ENCODE measurements around the gene C1orf52. TPM values are rescaled to one million over a fixed set of nuclear protein-coding genes. Genes with fewer than 3 reads are reported as not detected.

The C1orf52 gene
- total RNA-seq, 1 donor from 2014 or later, result 53.7 TPM

GRCh38 chr1:85240174-85240601 lies 19.3 kb downstream of the C1orf52 start:
- no peaks in the 10 kb centered on the region for H3K36me3 Mint-ChIP-seq (ENCODE audit: unreplicated experiment)
- H3K27me3 Mint-ChIP-seq (ENCODE audit: unreplicated experiment), result peaks cover 1% of the 10 kb centered on the region
- no peaks in the 10 kb centered on the region for H3K9me3 Mint-ChIP-seq (ENCODE audit: unreplicated experiment)
- H3K4me3 Mint-ChIP-seq (ENCODE audit: unreplicated experiment), result no peak overlapping the region
- peaks cover 14% of the 10 kb centered on the region for H3K4me1 Mint-ChIP-seq (ENCODE audit: low read depth, unreplicated experiment)
- H3K27ac Mint-ChIP-seq (ENCODE audit: unreplicated experiment), result no peak overlapping the region
- DNase-seq, result no peak
- TF ChIP-seq CTCF (IDR thresholded peaks at IDR 0.05; ENCODE audit: partially characterized antibody, unreplicated experiment), result no peak

GRCh38 chr1:85237613-85238012 lies 21.8 kb downstream of the C1orf52 start:
- no peak for DNase-seq
- Mint-ChIP-seq H3K4me3 (ENCODE audit: unreplicated experiment) (no peak overlapping the region), H3K27me3 (ENCODE audit: unreplicated experiment) (peaks cover 1% of the 10 kb centered on the region), H3K4me1 (ENCODE audit: low read depth, unreplicated experiment) (peaks cover 4% of the 10 kb centered on the region), H3K27ac (ENCODE audit: unreplicated experiment) (no peak overlapping the region), H3K9me3 (ENCODE audit: unreplicated experiment) (no peaks in the 10 kb centered on the region), H3K36me3 (ENCODE audit: unreplicated experiment) (no peaks in the 10 kb centered on the region)
- no peak for TF ChIP-seq CTCF (IDR thresholded peaks at IDR 0.05; ENCODE audit: partially characterized antibody, unreplicated experiment)

GRCh38 chr1:85230305-85230977 lies 29.0 kb downstream of the C1orf52 start:
- Mint-ChIP-seq H3K4me3 (ENCODE audit: unreplicated experiment) (no peak overlapping the region), H3K4me1 (ENCODE audit: low read depth, unreplicated experiment) (no peaks in the 10 kb centered on the region), H3K27me3 (ENCODE audit: unreplicated experiment) (no peaks in the 10 kb centered on the region), H3K9me3 (ENCODE audit: unreplicated experiment) (no peaks in the 10 kb centered on the region), H3K36me3 (ENCODE audit: unreplicated experiment) (no peaks in the 10 kb centered on the region), H3K27ac (ENCODE audit: unreplicated experiment) (no peak overlapping the region)
- DNase-seq, result no peak
- no peak for TF ChIP-seq CTCF (IDR thresholded peaks at IDR 0.05; ENCODE audit: partially characterized antibody, unreplicated experiment)

GRCh38 chr1:85229574-85230097 lies 29.8 kb downstream of the C1orf52 start:
- H3K27ac Mint-ChIP-seq (ENCODE audit: unreplicated experiment), result no peak overlapping the region
- no peaks in the 10 kb centered on the region for H3K27me3 Mint-ChIP-seq (ENCODE audit: unreplicated experiment)
- no peak for DNase-seq
- no peaks in the 10 kb centered on the region for H3K36me3 Mint-ChIP-seq (ENCODE audit: unreplicated experiment)
- H3K9me3 Mint-ChIP-seq (ENCODE audit: unreplicated experiment), result no peaks in the 10 kb centered on the region
- no peak for TF ChIP-seq CTCF (IDR thresholded peaks at IDR 0.05; ENCODE audit: partially characterized antibody, unreplicated experiment)
- no peaks in the 10 kb centered on the region for H3K4me1 Mint-ChIP-seq (ENCODE audit: low read depth, unreplicated experiment)
- H3K4me3 Mint-ChIP-seq (ENCODE audit: unreplicated experiment), result no peak overlapping the region

GRCh38 chr1:85228972-85229371 lies 30.5 kb downstream of the C1orf52 start:
- no peak for TF ChIP-seq CTCF (IDR thresholded peaks at IDR 0.05; ENCODE audit: partially characterized antibody, unreplicated experiment)
- Mint-ChIP-seq H3K4me3 (ENCODE audit: unreplicated experiment) (no peak overlapping the region), H3K4me1 (ENCODE audit: low read depth, unreplicated experiment) (no peaks in the 10 kb centered on the region), H3K27ac (ENCODE audit: unreplicated experiment) (no peak overlapping the region), H3K27me3 (ENCODE audit: unreplicated experiment) (no peaks in the 10 kb centered on the region), H3K36me3 (ENCODE audit: unreplicated experiment) (no peaks in the 10 kb centered on the region), H3K9me3 (ENCODE audit: unreplicated experiment) (no peaks in the 10 kb centered on the region)
- DNase-seq, result no peak
